GM18907 (cell line): ENCODE measurements around the gene SMIM41.

ENCODE experiments used
- ATAC-seq: cut with Tn5 transposase; IDR thresholded peaks from one replicate; pipeline ENCODE4 v1.9.1; 2021; ENCODE audit warnings: mild to moderate bottlenecking, moderate library complexity; ENCODE audit not compliant: unreplicated experiment

SMIM41 gene

GRCh38 chr12:52120951-52121823, 41.7 kb downstream of the SMIM41 start:
- no peak for ATAC-seq

DNA sequence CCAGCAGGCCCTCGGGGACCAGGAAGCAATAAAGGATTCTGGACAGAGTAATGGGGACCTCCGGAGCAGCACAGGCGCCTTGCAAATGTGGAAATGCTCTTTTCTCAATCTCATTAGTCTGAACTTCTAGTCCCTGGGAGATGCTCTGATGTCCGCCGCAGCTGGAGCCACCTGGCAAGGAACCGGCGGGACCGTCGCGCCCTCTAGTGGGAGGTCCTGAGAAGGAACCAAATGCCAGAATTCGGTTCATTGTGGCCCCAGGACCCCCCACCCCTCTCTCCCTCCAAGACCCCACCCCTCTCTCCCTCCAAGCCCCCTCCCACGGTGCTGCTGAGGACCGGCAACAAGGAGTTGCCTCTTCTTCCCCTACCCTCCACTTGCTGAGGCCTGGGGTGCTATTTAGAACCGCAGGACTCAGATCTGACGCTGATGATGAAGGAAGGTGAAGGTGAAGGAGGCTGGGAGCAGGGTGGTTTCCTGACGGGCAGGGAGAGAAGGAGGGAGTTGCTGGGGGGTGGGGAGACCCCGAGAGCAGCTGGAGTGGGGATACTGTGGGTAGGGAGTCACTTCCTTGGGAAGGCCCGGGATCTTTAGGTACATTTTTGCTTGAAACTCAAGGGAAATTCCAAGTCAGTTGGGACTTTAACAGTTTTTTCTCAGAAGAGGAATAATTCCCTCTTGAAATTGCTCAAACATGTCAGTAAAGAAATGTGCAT, 42.5 kb downstream of the SMIM41 start:
- ATAC-seq, result no peak

- ATAC-seq, result no peak
These were observed 43.0 kb downstream of the SMIM41 start for GRCh38 chr12:52122540-52122871.

- no peak for ATAC-seq
These were observed 43.4 kb downstream of the SMIM41 start for GRCh38 chr12:52122904-52123303.

DNA sequence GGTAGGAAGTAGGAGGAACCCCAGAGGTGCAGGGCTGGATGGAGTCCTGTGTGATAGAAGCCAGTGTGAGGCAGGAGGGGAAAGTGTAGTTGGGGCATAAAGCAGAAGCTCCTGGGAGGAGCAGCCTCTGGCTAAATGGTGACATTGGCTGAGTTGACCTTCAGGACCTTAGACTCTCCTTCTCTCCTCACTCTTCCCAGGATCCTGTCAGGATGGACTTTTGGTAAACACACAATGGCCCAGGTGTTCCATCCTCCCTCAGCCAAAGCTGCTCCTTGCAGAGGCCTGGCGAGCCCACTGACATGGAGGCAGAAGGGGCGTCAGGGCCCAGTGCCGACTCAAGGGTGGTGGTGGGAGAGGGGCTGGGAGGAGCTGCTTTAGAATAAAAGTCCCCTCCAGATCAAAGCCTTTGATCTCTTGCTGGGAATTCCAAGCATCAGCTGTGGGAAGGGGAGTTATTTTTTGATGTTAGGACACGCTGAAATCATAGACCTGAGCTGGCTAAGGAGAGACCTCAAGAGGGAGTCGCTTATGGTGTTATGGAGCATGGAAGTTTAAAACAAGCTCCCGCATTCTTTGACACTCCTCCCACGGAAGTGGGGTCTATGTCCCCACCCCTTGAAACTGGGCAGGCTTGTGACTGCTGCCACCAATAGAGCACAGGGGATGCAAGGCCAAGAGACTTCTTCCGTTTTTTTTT, 44.1 kb downstream of the SMIM41 start:
- no peak for ATAC-seq

DNA sequence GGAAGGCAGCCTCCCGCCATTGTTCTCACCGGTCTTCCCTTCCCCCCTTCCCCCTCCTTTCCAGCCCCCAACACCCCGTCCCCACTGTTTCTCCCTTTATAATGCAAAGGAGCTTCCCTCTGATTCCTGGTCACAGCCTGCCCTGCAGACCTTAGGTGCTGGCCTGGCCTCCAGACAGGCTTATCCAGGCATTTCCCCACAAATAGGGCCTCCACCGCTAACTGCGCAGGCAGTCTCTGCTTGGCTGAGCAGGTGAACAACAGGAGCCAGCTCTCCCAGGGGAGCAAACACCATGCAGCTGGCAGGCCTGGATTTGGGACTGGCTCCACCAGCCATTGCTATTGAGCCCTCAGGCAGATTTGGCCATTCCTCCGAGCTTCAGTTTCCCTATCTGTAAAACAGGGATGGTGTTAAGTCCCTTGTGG, 46.0 kb downstream of the SMIM41 start:
- ATAC-seq, result no peak

DNA sequence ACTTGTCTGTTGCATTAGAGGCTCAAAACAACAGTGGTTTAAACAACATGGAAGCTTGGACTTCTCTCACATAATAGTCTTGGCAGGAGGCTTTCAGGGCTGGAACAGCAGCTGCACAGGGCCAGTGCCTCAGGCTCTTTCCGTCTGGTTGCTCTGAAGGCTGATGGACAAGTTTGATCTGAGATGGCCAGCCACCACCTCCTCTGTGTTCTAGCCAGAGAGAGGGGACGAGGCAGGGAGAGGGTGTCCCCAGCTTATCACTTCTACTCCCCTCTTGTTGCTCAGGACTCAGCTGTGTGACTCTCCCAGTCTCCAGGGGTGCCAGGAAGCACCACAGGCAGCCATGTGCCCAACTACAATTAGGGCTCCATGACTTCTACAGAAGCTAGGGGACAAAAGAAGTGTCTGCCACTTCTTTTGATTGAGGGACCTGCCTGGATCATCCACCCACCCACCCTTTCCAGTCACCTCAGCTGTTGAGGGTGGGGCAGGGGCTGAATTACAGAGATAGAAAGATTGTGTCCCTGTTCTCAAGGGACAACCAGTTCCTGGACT, 46.6 kb downstream of the SMIM41 start:
- no peak for ATAC-seq

DNA sequence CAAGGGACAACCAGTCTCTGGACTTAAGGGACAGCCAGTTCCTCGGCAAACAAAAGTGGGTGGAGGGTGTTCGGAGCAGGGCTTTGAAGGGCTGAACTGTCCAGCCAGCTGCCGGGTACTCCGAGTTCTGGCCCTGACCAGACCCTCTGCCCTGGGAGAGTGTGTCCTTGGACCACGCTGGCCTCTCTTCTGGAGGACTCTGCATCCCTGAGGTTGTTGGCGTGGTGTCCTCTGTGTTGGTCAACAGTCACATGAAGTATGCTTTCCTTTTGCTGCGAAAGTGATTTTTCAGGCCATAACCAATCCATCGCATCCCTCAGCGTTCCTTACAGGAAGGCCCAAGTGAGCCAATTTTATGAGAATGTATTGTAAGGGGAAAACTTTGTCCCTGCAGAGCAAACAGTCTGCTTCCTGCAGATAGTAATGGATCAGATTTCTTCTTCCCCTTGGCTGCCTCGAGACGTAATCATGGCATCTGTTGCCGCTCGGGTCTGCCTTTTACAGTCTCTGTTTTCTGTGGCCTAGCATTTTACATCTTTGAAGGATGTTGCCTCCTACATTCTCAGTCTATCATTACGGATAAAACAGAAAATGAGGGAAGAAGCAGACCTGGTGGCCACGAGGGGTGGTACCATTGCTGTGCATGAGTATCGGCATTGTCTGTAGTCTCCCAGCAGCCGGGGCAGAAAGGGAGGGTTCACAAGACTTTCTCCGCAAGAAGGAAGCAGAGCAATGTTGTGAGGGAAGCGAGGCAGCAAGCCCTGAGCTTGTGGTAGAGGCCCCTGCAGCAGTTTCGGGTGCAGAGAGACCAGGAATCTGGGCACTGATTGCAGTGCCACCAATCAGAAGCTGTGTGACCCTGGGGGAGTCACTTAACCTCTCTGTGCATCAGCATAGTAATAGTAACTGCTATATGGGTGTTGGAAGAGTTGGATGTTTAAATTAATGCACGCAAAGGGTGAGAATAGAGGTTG, 47.4 kb downstream of the SMIM41 start:
- no peak for ATAC-seq

DNA sequence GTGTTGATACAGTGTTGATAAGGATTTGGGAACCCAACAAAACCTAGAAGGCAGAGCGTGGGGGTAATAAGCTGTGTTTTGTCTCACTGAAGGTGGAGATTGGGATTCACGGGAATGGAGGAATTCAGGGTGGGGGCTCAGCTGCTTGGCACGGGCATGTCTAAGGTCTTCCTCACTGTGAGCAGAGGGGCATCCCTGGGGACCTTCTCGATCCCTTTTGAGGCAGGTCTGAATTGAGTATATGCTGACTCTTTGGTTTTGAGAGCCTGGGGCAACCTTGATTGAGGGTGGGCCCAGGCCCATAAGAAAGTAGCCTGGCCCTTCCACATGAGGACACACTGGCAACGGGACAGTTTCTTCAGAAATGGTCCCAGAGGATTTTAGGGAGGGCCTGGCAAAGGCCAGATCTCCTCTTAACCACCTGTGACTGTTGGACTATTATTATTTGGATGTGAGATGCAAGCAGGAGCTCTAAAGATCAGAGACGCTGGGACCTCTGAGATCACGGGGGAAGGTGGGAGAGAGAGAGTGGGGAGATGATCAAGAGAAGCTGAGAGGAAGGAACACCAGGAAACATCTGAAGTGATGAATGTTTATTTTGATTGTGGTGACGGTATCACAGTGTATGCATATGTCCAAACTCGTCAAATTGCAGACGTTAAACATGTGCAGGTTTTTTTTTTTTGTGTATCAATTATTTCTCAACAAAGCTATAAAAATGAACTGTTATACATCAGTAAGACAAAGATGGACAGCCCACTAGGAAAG, 48.4 kb downstream of the SMIM41 start:
- ATAC-seq, result no peak

DNA sequence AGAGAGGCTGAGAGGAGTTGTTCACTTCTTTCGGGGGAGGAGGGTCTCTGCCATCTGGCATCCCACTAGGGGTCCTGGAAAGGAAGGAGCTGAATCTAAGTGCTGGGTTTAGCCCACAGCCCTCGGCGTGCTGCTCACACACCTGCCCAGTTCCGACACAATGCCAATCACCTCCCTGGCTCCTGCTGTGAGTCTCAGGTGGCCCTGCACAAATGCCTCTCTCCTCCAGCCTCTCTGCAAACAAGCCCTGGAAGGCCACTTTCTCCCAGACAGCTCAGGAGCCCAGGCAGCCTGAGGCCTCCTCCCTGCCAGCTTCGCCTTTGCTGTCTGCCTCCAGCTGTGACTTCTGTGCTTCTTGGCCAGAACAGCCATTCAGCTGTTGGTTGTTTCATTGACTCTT, 51.2 kb downstream of the SMIM41 start:
- no peak for ATAC-seq

GRCh38 chr12:52132754-52133161, 53.3 kb downstream of the SMIM41 start:
- ATAC-seq, result no peak

- ATAC-seq, result no peak
These were observed 58.2 kb downstream of the SMIM41 start for GRCh38 chr12:52137746-52138145.

- ATAC-seq, result no peak
These were observed 59.6 kb downstream of the SMIM41 start for GRCh38 chr12:52139147-52139546.

DNA sequence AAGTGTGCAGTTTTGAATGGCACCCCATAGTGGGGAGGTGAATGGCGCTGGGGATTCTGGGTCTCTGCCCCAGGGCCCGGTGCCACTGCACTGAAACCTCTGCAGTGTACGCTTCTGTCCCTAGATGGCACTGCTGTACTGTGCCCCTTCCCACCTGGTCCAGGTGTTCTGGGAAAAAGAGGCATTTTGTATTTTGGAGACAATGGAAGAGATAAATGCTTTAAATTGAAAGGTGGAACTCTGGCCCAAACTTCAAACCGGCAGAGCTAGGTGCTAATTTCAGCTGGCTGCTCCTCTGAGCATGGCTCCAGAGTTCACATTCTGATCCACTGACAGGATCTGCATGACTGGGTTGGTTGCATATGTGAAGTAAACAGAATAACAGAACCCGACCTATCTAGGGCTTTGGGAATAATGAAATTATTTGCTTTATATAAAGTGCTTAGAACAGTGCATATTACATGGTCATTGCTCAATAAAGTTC, 60.1 kb downstream of the SMIM41 start:
- ATAC-seq, result no peak

GRCh38 chr12:52141306-52141705, 61.8 kb downstream of the SMIM41 start:
- ATAC-seq, result no peak

GRCh38 chr12:52141875-52142274, 62.4 kb downstream of the SMIM41 start:
- no peak for ATAC-seq

- no peak for ATAC-seq
These were observed 62.9 kb downstream of the SMIM41 start for GRCh38 chr12:52142431-52142830.

DNA sequence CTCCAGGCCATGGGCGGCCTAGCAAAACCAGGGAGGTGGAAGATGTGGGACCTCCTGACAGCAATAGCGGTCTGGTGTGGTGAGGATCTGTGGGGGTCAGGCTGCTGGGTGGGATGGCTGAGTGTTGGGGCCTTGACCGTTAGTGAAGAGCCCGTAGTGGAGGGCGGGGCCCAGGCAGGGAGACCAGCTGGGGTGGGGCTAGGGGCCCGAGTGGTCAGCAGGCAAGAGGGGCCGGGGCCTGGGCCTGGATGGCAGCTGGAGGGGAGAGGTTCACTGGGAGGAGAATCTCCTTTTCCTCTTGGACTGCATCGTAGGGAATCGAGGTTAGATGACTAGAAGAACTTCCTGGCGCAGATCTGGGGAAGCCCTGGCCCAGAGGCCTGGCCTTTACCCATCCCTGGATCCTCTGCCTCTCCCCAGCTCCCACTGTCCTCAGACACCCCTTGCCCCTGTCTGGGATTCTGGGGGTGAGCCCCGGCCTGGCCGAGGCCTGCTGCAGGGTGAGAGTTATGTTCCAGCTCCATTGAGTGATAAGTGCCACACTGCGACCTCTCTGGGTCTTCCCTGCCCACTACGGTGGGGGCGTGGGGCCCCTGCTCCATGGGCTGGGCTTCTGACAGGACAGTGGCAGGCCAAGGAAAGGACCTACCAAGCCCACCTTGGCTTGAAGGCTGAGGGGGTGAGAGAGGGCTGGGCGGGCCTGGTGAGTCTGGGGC, 65.2 kb downstream of the SMIM41 start:
- ATAC-seq, result no peak
